Vagina (tissue), 2 donors: ENCODE results near the gene SLC12A4.

Experiments
- POLR2A ChIP-seq, 2 donors: fragments of 450-650 bp; IDR thresholded peaks; one replicate each; pipeline ENCODE4 v1.6.1; 2017; ENCODE audit warnings: antibody characterized with exemption in 2 of 2, mild to moderate bottlenecking in 2 of 2, moderate library complexity in 2 of 2
- TF ChIP-seq, protein P1 (sequence below), 3 experiments: fragments of 450-650 bp in 2 of 3; fragments of 200-600 bp in 1 of 3; sonication (generic) in 1 of 3; IDR thresholded peaks; one replicate each; pipeline ENCODE4 v1.5.1; 2017 to 2019; ENCODE audit warnings: antibody characterized with exemption in 3 of 3, mild to moderate bottlenecking in 2 of 3, moderate library complexity in 2 of 3

DNA sequence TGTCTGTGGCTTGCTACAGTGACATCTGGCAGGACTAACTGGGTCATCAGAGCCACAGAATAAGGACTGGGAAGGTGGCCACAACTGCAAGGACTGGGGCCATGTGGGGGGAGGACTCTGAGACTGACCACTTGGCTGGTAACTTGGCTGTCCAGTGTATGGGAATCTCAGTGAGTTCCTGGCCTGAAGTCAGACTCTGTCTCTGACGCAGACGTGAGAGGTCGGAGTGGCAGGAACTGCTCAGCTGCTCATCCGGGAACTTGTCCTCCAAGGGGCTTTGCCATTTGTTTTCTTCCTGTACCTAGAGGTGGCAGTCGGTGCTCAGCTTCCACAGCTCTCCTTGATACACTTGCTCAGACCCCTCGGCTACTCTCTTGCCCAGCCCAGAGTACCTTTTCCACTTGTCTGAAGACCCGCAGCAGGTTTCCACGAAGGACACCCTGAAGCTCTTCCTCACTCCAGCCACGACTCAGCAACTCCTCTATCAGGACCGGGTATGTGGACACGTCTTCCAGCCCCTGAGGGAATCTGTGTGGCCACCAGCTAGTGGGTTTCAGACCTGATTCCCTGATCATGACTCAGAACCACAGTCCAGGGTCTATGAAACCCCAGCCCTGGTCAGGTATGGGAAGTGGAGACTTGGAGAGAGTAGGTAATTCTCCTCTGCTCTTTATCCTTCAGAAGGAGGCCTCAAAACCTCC is 19.2 kb upstream of the SLC12A4 start:
- TF ChIP-seq POLR2A (IDR thresholded peaks at IDR 0.05), result no peak
- TF ChIP-seq, protein P1, sequence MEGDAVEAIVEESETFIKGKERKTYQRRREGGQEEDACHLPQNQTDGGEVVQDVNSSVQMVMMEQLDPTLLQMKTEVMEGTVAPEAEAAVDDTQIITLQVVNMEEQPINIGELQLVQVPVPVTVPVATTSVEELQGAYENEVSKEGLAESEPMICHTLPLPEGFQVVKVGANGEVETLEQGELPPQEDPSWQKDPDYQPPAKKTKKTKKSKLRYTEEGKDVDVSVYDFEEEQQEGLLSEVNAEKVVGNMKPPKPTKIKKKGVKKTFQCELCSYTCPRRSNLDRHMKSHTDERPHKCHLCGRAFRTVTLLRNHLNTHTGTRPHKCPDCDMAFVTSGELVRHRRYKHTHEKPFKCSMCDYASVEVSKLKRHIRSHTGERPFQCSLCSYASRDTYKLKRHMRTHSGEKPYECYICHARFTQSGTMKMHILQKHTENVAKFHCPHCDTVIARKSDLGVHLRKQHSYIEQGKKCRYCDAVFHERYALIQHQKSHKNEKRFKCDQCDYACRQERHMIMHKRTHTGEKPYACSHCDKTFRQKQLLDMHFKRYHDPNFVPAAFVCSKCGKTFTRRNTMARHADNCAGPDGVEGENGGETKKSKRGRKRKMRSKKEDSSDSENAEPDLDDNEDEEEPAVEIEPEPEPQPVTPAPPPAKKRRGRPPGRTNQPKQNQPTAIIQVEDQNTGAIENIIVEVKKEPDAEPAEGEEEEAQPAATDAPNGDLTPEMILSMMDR (IDR thresholded peaks at IDR 0.05), result no peak
